ENCODE results near the gene ENOX1. TPM values are rescaled to one million over a fixed set of nuclear protein-coding genes. Genes with fewer than 3 reads are reported as not detected.

ENOX1 gene
- total and polyA plus RNA-seq, 9 of the 15 experiments (the other 6 are each of a cell fraction or from before 2014, with no cell fraction given) = not detected

- FAIRE-seq = no peak
- POLR2A ChIA-PET = interaction anchor here (0.6 kb wide), 1 partner anchor 148 kb away, joined by 3 read pairs; no protein-coding TSS in a partner anchor
- CTCF ChIA-PET (ENCODE audit: low intra/inter-chr PET ratio) = no interaction called here
- Histone ChIP-seq H4K20me1 (replicated peaks; ENCODE audit: control insufficient read depth, insufficient read depth, low read length) (no peaks in the 10 kb centered on the region), H3K4me2 (ENCODE audit: insufficient read depth, low read length) (no peak overlapping the region), H3K27me3 (ENCODE audit: control insufficient read depth in 2 of 2, insufficient read depth in 2 of 2, low read length in 2 of 2) (no peaks in the 10 kb centered on the region), H3K27ac (ENCODE audit: extremely low read depth, low read depth, low read length) (no peak overlapping the region), H3K9ac (ENCODE audit: insufficient read depth in 1 of 2, low read depth in 2 of 2, low read length in 2 of 2) (no peak overlapping the region), H3K36me3 (ENCODE audit: control insufficient read depth, insufficient read depth, low read length) (no peaks in the 10 kb centered on the region), H2AFZ (ENCODE audit: low read depth, low read length) (no peak overlapping the region), H3K79me2 (ENCODE audit: control insufficient read depth, insufficient read depth, low read length) (no peaks in the 10 kb centered on the region), H3K9me3 (replicated peaks; ENCODE audit: control insufficient read depth, insufficient read depth, low read depth, low read length) (no peaks in the 10 kb centered on the region), H3K9me1 (ENCODE audit: control insufficient read depth, insufficient read depth, low read length) (no peaks in the 10 kb centered on the region), H3K4me1 (replicated peaks in 1 of 2; ENCODE audit: control insufficient read depth in 2 of 2, insufficient read depth in 2 of 2, low read length in 2 of 2) (no peaks in the 10 kb centered on the region), H3K4me3 (no peak overlapping the region)
- intact Hi-C loops (cut with micrococcal nuclease) = no loop called here
- no peak for ATAC-seq
- no TSS peak for BruUV-seq (replicated peaks)
- no peak for DNase-seq (ENCODE audit: extremely low read depth in 1 of 4, low spot score in 3 of 4)
- in situ Hi-C loops (cut with MboI) = no loop called here
- WGBS (ENCODE audit: insufficient coverage, low coverage, missing lambda C conversion rate) = 0% methylated on average over 2 of the region's 2 CpGs
- TF ChIP-seq ZNF407 (IDR thresholded peaks at IDR 0.05; ENCODE audit: low read depth) = no peak
- no peak for TF ChIP-seq ZNF263 (CRISPR knock-in tag; IDR thresholded peaks at IDR 0.05; ENCODE audit: borderline replicate concordance)
- no peak for TF ChIP-seq GATAD2A (IDR thresholded peaks at IDR 0.05)
- no peak for TF ChIP-seq NONO (IDR thresholded peaks at IDR 0.05; ENCODE audit: low read depth in 2 of 2, low read length in 1 of 2)
- TF ChIP-seq GTF2A2 (tag; IDR thresholded peaks at IDR 0.05) = no peak
- no peak for TF ChIP-seq SRF (CRISPR knock-in tag; IDR thresholded peaks at IDR 0.05)
- no peak for TF ChIP-seq PRDM10 (IDR thresholded peaks at IDR 0.05; ENCODE audit: partially characterized antibody)
- TF ChIP-seq RUNX1 (IDR thresholded peaks at IDR 0.05; ENCODE audit: low read depth) = no peak
Measured at GRCh38 chr13:43295321-43295720, 491.5 kb downstream of the ENOX1 start.
